GM18519 (cell line): ENCODE results near the gene NANS.

ENCODE experiments used
- ATAC-seq: cut with Tn5 transposase; IDR thresholded peaks from one replicate; pipeline ENCODE4 v1.9.1; 2021; ENCODE audit warnings: mild to moderate bottlenecking, moderate library complexity; ENCODE audit not compliant: unreplicated experiment, low FRiP score

NANS gene

GRCh38 chr9:98037357-98037756 is 19.2 kb upstream of the NANS start:
- no peak for ATAC-seq

GRCh38 chr9:98038958-98039357 is 17.6 kb upstream of the NANS start:
- no peak for ATAC-seq

GRCh38 chr9:98039607-98040017 is 16.9 kb upstream of the NANS start:
- no peak for ATAC-seq

- no peak for ATAC-seq
Measured at GRCh38 chr9:98040212-98040611, 16.3 kb upstream of the NANS start.

GRCh38 chr9:98043915-98044314 is 12.6 kb upstream of the NANS start:
- ATAC-seq: no peak

- ATAC-seq: no peak
Measured at GRCh38 chr9:98045234-98046179, 11.0 kb upstream of the NANS start.

- ATAC-seq: no peak
Measured at GRCh38 chr9:98046180-98046543, 10.4 kb upstream of the NANS start.

- ATAC-seq: no peak
Measured at GRCh38 chr9:98047002-98047401, 9.5 kb upstream of the NANS start.

- no peak for ATAC-seq
Measured at GRCh38 chr9:98049288-98050072, 7.1 kb upstream of the NANS start.

- no peak for ATAC-seq
Measured at GRCh38 chr9:98050351-98050750, 6.2 kb upstream of the NANS start.

- ATAC-seq: no peak
Measured at GRCh38 chr9:98054376-98054951, 2.1 kb upstream of the NANS start.

- no peak for ATAC-seq
Measured at GRCh38 chr9:98057138-98057799, 737 bp downstream of the NANS start.

- no peak for ATAC-seq
Measured at GRCh38 chr9:98062161-98062560, 5.6 kb downstream of the NANS start.

GRCh38 chr9:98064623-98065392 is 8.3 kb downstream of the NANS start:
- no peak for ATAC-seq

GRCh38 chr9:98066235-98066634 is 9.7 kb downstream of the NANS start:
- no peak for ATAC-seq

GRCh38 chr9:98067184-98067583 is 10.7 kb downstream of the NANS start:
- ATAC-seq: no peak

- ATAC-seq: no peak
Measured at GRCh38 chr9:98069551-98069950, 13.0 kb downstream of the NANS start.

- no peak for ATAC-seq
Measured at GRCh38 chr9:98070704-98071103, 14.2 kb downstream of the NANS start.

- ATAC-seq: no peak
Measured at GRCh38 chr9:98071737-98072136, 15.2 kb downstream of the NANS start.
